ENCODE measurements around the gene SMYD5. TPM values are rescaled to one million over a fixed set of nuclear protein-coding genes. Genes with fewer than 3 reads are reported as not detected.
"Not testable (repeated sequence)": the region's sequence is repeated elsewhere in the genome, so short reads cannot be mapped to it uniquely, and the experiment has no call there.

SMYD5 gene
- total RNA-seq (2014; rRNA removed; shearing (Covaris generic)), result 47.0 and 54.3 TPM in 2 replicates
- polyA plus RNA-seq (2015; cell fraction: cytosol; rRNA removed), result 43.0 and 61.3 TPM in 2 replicates
- 101 and 145 TPM in 2 replicates for polyA plus RNA-seq (2015; cell fraction: nucleus; rRNA removed)

- peak; percentile 90 for DNase-seq (ENCODE audit: low read depth, low spot score)
- in situ Hi-C loops (cut with HindIII; ENCODE audit: low pct_unique_long_range_greater_than_20kb, low sequenced_read_pairs), result no loop called here
Observed at GRCh38 chr2:73214120-73215035, at the start of gene SMYD5. TSS of gene SMYD5 (plus strand) at chr2:73214245. CDS start at chr2:73214267, 22 bp downstream.

GRCh38 chr2:73165978-73166377 lies 48.1 kb upstream of the SMYD5 start:
- in situ Hi-C loops (cut with HindIII; ENCODE audit: low pct_unique_long_range_greater_than_20kb, low sequenced_read_pairs); DNase-seq (ENCODE audit: low read depth, low spot score): not testable (repeated sequence)

GRCh38 chr2:73166813-73167212 lies 47.2 kb upstream of the SMYD5 start:
- DNase-seq (ENCODE audit: low read depth, low spot score); in situ Hi-C loops (cut with HindIII; ENCODE audit: low pct_unique_long_range_greater_than_20kb, low sequenced_read_pairs): not testable (repeated sequence)

- DNase-seq (ENCODE audit: low read depth, low spot score); in situ Hi-C loops (cut with HindIII; ENCODE audit: low pct_unique_long_range_greater_than_20kb, low sequenced_read_pairs): not testable (repeated sequence)
Observed at GRCh38 chr2:73168348-73168747, 45.7 kb upstream of the SMYD5 start.

GRCh38 chr2:73170341-73170740 lies 43.7 kb upstream of the SMYD5 start:
- DNase-seq (ENCODE audit: low read depth, low spot score); in situ Hi-C loops (cut with HindIII; ENCODE audit: low pct_unique_long_range_greater_than_20kb, low sequenced_read_pairs): not testable (repeated sequence)

- DNase-seq (ENCODE audit: low read depth, low spot score), result no peak
- in situ Hi-C loops (cut with HindIII; ENCODE audit: low pct_unique_long_range_greater_than_20kb, low sequenced_read_pairs), result no loop called here
Observed at GRCh38 chr2:73172963-73173362, 41.1 kb upstream of the SMYD5 start.

GRCh38 chr2:73173781-73174180 lies 40.3 kb upstream of the SMYD5 start:
- DNase-seq (ENCODE audit: low read depth, low spot score), result no peak
- in situ Hi-C loops (cut with HindIII; ENCODE audit: low pct_unique_long_range_greater_than_20kb, low sequenced_read_pairs), result no loop called here

- in situ Hi-C loops (cut with HindIII; ENCODE audit: low pct_unique_long_range_greater_than_20kb, low sequenced_read_pairs), result no loop called here
- no peak for DNase-seq (ENCODE audit: low read depth, low spot score)
Observed at GRCh38 chr2:73174244-73174643, 39.8 kb upstream of the SMYD5 start.

- DNase-seq (ENCODE audit: low read depth, low spot score), result no peak
- in situ Hi-C loops (cut with HindIII; ENCODE audit: low pct_unique_long_range_greater_than_20kb, low sequenced_read_pairs), result no loop called here
Observed at GRCh38 chr2:73174941-73175662, 38.9 kb upstream of the SMYD5 start.

GRCh38 chr2:73175663-73176204 lies 38.3 kb upstream of the SMYD5 start:
- in situ Hi-C loops (cut with HindIII; ENCODE audit: low pct_unique_long_range_greater_than_20kb, low sequenced_read_pairs), result no loop called here
- DNase-seq (ENCODE audit: low read depth, low spot score), result no peak

- in situ Hi-C loops (cut with HindIII; ENCODE audit: low pct_unique_long_range_greater_than_20kb, low sequenced_read_pairs), result no loop called here
- no peak for DNase-seq (ENCODE audit: low read depth, low spot score)
Observed at GRCh38 chr2:73176205-73176880, 37.7 kb upstream of the SMYD5 start.

GRCh38 chr2:73176881-73177644 lies 37.0 kb upstream of the SMYD5 start:
- in situ Hi-C loops (cut with HindIII; ENCODE audit: low pct_unique_long_range_greater_than_20kb, low sequenced_read_pairs), result no loop called here
- peak; percentile 87 for DNase-seq (ENCODE audit: low read depth, low spot score)

GRCh38 chr2:73177645-73178255 lies 36.3 kb upstream of the SMYD5 start:
- no peak for DNase-seq (ENCODE audit: low read depth, low spot score)
- in situ Hi-C loops (cut with HindIII; ENCODE audit: low pct_unique_long_range_greater_than_20kb, low sequenced_read_pairs), result no loop called here

GRCh38 chr2:73185965-73186364 lies 28.1 kb upstream of the SMYD5 start:
- in situ Hi-C loops (cut with HindIII; ENCODE audit: low pct_unique_long_range_greater_than_20kb, low sequenced_read_pairs), result no loop called here
- no peak for DNase-seq (ENCODE audit: low read depth, low spot score)

GRCh38 chr2:73187549-73187948 lies 26.5 kb upstream of the SMYD5 start:
- in situ Hi-C loops (cut with HindIII; ENCODE audit: low pct_unique_long_range_greater_than_20kb, low sequenced_read_pairs), result no loop called here
- no peak for DNase-seq (ENCODE audit: low read depth, low spot score)

GRCh38 chr2:73197579-73197978 lies 16.5 kb upstream of the SMYD5 start:
- in situ Hi-C loops (cut with HindIII; ENCODE audit: low pct_unique_long_range_greater_than_20kb, low sequenced_read_pairs), result no loop called here
- DNase-seq (ENCODE audit: low read depth, low spot score), result no peak

GRCh38 chr2:73200281-73200680 lies 13.8 kb upstream of the SMYD5 start:
- in situ Hi-C loops (cut with HindIII; ENCODE audit: low pct_unique_long_range_greater_than_20kb, low sequenced_read_pairs); DNase-seq (ENCODE audit: low read depth, low spot score): not testable (repeated sequence)
